H9 (cell line): Measurements from ENCODE around the gene TMEM235. TPM values are rescaled to one million over a fixed set of nuclear protein-coding genes. Genes with fewer than 3 reads are reported as not detected.
A peak's percentile ranks its signal among the peaks of the same experiment; 100 is the strongest.

ENCODE experiments used
- DNase-seq: peaks from one replicate; pipeline ENCODE4 v3.0.0-alpha.2; 2017
- H2AFZ ChIP-seq: one replicate; pipeline ENCODE4 v1.6.1; 2013; ENCODE audit warnings: mild to moderate bottlenecking, low read length, control low read depth, moderate library complexity
- H2AK5ac ChIP-seq: 2 replicates; pipeline ENCODE4 v1.6.1; 2013; ENCODE audit warnings: low read length, control low read depth, mixed read lengths; ENCODE audit not compliant: insufficient read length
- H2BK120ac ChIP-seq: one replicate; pipeline ENCODE4 v1.6.1; 2013; ENCODE audit warnings: low read depth, mild to moderate bottlenecking, low read length, control low read depth, inconsistent platforms; ENCODE audit not compliant: poor library complexity, severe bottlenecking
- H2BK12ac ChIP-seq: 2 replicates; pipeline ENCODE4 v1.6.1; 2013; ENCODE audit warnings: low read length, control low read depth, mixed read lengths, low read depth; ENCODE audit not compliant: insufficient read length
- H2BK15ac ChIP-seq: 2 replicates; pipeline ENCODE4 v1.6.1; 2013; ENCODE audit warnings: low read depth, low read length, control low read depth
- H2BK20ac ChIP-seq: one replicate; pipeline ENCODE4 v1.6.1; 2013; ENCODE audit warnings: low read depth, mild to moderate bottlenecking, low read length, control low read depth, inconsistent platforms; ENCODE audit not compliant: poor library complexity, severe bottlenecking
- H2BK5ac ChIP-seq: 2 replicates; pipeline ENCODE4 v1.6.1; 2013; ENCODE audit warnings: low read length, control low read depth, mixed read lengths; ENCODE audit not compliant: insufficient read length
- H3K14ac ChIP-seq: 2 replicates; pipeline ENCODE4 v1.6.1; 2013; ENCODE audit warnings: low read length, control low read depth; ENCODE audit not compliant: insufficient read depth
- H3K18ac ChIP-seq: 2 replicates; pipeline ENCODE4 v1.6.1; 2013; ENCODE audit warnings: low read depth, mild to moderate bottlenecking, mixed read lengths, low read length, control low read depth; ENCODE audit not compliant: insufficient read length
- H3K23ac ChIP-seq: 2 replicates; pipeline ENCODE4 v1.6.1; 2013; ENCODE audit warnings: low read length, control low read depth, mixed read lengths, low read depth; ENCODE audit not compliant: insufficient read length
- H3K23me2 ChIP-seq: 2 replicates; pipeline ENCODE4 v1.6.1; 2013; ENCODE audit warnings: low read depth, mild to moderate bottlenecking, mixed read lengths, low read length, control low read depth; ENCODE audit not compliant: insufficient read length, poor library complexity, severe bottlenecking
- H3K27ac ChIP-seq: 2 replicates; pipeline ENCODE4 v1.5.1; 2013; ENCODE audit warnings: low read length, control low read depth, mixed read lengths, low read depth; ENCODE audit not compliant: insufficient read length
- H3K27me3 ChIP-seq: 2 replicates; pipeline ENCODE4 v1.6.1; 2013; ENCODE audit warnings: low read length, control low read depth, inconsistent platforms; ENCODE audit not compliant: insufficient read depth
- H3K4ac ChIP-seq: 2 replicates; pipeline ENCODE4 v1.6.1; 2013; ENCODE audit warnings: low read depth, mild to moderate bottlenecking, control low read depth, inconsistent platforms, low read length, moderate library complexity
- H3K4me1 ChIP-seq: 2 replicates; pipeline ENCODE4 v1.6.1; 2013; ENCODE audit warnings: low read length, control low read depth, inconsistent platforms; ENCODE audit not compliant: insufficient read depth
- H3K4me2 ChIP-seq: 2 replicates; pipeline ENCODE4 v1.6.1; 2013; ENCODE audit warnings: low read length, control low read depth, mixed read lengths; ENCODE audit not compliant: insufficient read length, insufficient read depth
- H3K56ac ChIP-seq: 2 replicates; pipeline ENCODE4 v1.6.1; 2013; ENCODE audit warnings: low read depth, mild to moderate bottlenecking, mixed read lengths, low read length, control low read depth; ENCODE audit not compliant: insufficient read length
- H3K79me1 ChIP-seq: 2 replicates; pipeline ENCODE4 v1.6.1; 2013; ENCODE audit warnings: low read depth, mild to moderate bottlenecking, moderate library complexity, low read length, control low read depth, inconsistent platforms; ENCODE audit not compliant: insufficient read depth, poor library complexity, severe bottlenecking
- H3K79me2 ChIP-seq: 2 replicates; pipeline ENCODE4 v1.6.1; 2013; ENCODE audit warnings: low read length, control low read depth, inconsistent platforms; ENCODE audit not compliant: insufficient read depth
- H3K9ac ChIP-seq: 2 replicates; pipeline ENCODE4 v1.6.1; 2013; ENCODE audit warnings: low read length, control low read depth, mixed read lengths; ENCODE audit not compliant: insufficient read length; ENCODE audit errors: extremely low read depth
- H3K9me3 ChIP-seq: one replicate; pipeline ENCODE4 v1.6.1; 2013; ENCODE audit warnings: low read depth, low read length, inconsistent platforms; ENCODE audit not compliant: control insufficient read depth
- H3T11ph ChIP-seq: one replicate; pipeline ENCODE4 v1.6.1; 2013; ENCODE audit warnings: mild to moderate bottlenecking, low read length, control low read depth, inconsistent platforms
- H4K20me1 ChIP-seq: one replicate; pipeline ENCODE4 v1.6.1; 2013; ENCODE audit not compliant: control insufficient read depth, insufficient read length, insufficient read depth
- H4K5ac ChIP-seq: 2 replicates; pipeline ENCODE4 v1.6.1; 2013; ENCODE audit warnings: low read depth, mild to moderate bottlenecking, mixed read lengths, low read length, control low read depth; ENCODE audit not compliant: insufficient read length
- H4K8ac ChIP-seq: replicated peaks from 2 replicates; pipeline ENCODE4 v1.6.1; 2013; ENCODE audit warnings: low read length, control low read depth, mixed read lengths, low read depth; ENCODE audit not compliant: insufficient read length
- H4K91ac ChIP-seq: 2 replicates; pipeline ENCODE4 v1.6.1; 2013; ENCODE audit warnings: low read depth, mild to moderate bottlenecking, moderate library complexity, mixed read lengths, low read length, control low read depth; ENCODE audit not compliant: insufficient read length
- H3K27ac Mint-ChIP-seq, 3 experiments: 2 replicates in 2 of 3; 3 replicates in 1 of 3; pipeline ENCODE4 v1.8.0; 2020 to 2021; ENCODE audit warnings: mixed read lengths in 3 of 3, mild to moderate bottlenecking in 1 of 3, moderate library complexity in 1 of 3
- H3K27me3 Mint-ChIP-seq: 2 replicates; pipeline ENCODE4 v1.8.0; 2021; ENCODE audit warnings: low read depth, mild to moderate bottlenecking, moderate library complexity, mixed read lengths
- H3K36me3 Mint-ChIP-seq, 3 experiments: 2 replicates in 2 of 3; 3 replicates in 1 of 3; pipeline ENCODE4 v1.8.0; 2020 to 2021; ENCODE audit warnings: low read depth in 3 of 3, mixed read lengths in 3 of 3; ENCODE audit not compliant: insufficient read depth in 1 of 3
- H3K4me1 Mint-ChIP-seq, 2 experiments: 2 replicates each; pipeline ENCODE4 v1.8.0; 2020; ENCODE audit warnings: mixed read lengths in 2 of 2
- H3K4me3 Mint-ChIP-seq, 2 experiments: 2 replicates in 1 of 2; 3 replicates in 1 of 2; pipeline ENCODE4 v1.8.0; 2020 to 2021; ENCODE audit warnings: mild to moderate bottlenecking in 2 of 2, mixed read lengths in 2 of 2, moderate library complexity in 1 of 2
- H3K9me3 Mint-ChIP-seq, 2 experiments: 2 replicates in 1 of 2; 3 replicates in 1 of 2; pipeline ENCODE4 v1.8.0; 2020; ENCODE audit warnings: mild to moderate bottlenecking in 2 of 2, mixed read lengths in 2 of 2, moderate library complexity in 1 of 2
- WGBS: extraction: QIAGEN DNeasy Blood & Tissue Kit; methylation state at CpG from one replicate; pipeline ENCODE4 v1.1.7; 2013; ENCODE audit warnings: missing lambda C conversion rate, low lambda C conversion rate, mixed read lengths; ENCODE audit not compliant: insufficient read length; ENCODE audit errors: extremely low coverage; 5-methylcytosine and 5-hydroxymethylcytosine counted together
- total RNA-seq: library from RNA; stranded (reverse); gene quantifications from 2 replicates; pipeline ENCODE4 v1.2.1, GENCODE V29; 2021
- TF ChIP-seq, protein P1 (sequence below): fragments of 200-600 bp; sonication (generic); conservative IDR thresholded peaks from 3 replicates; pipeline ENCODE4 v1.8.0; 2021; ENCODE audit warnings: antibody characterized with exemption, mild to moderate bottlenecking

The TMEM235 gene
- total RNA-seq, 1 experiment from 2014 or later = 0.28 TPM

DNA sequence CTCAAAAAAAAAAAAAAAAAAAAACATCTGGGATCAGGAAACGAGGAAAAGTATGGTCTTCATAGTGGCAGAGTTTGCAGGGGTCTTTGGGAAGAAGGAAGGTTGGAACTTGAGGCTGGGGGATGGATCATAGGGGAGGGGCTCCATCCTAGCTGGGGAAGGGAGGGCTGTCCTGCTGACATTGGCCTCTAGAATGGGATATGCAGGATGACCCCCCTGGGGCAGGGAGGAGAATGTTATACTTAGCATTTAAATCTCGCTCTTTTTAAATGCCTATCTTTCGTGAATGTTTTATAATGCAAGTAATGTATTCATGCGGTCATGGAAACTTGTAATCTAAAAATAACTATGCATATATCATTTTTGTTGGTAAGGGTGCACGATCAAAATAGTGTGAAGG lies 33.2 kb downstream of the TMEM235 start:
- no peak overlapping the region for H3K27ac Mint-ChIP-seq
- peak overlapping the region in 1 of 2 experiments; percentile 54; a peak in 2 of 5 replicates for H3K4me3 Mint-ChIP-seq

More for the DNA sequence above, 33.2 kb downstream of the TMEM235 start:
- Histone ChIP-seq H3K27me3 (no peaks in the 10 kb centered on the region; the same call in 1 of the 2 replicates), H4K20me1 (no peaks in the 10 kb centered on the region), H4K91ac (no peak overlapping the region), H3K4me1 (peaks cover 2% of the 10 kb centered on the region; the same call in 1 of the 2 replicates), H3K23ac (no peak overlapping the region), H3K27ac (no peak overlapping the region), H2BK120ac (no peak overlapping the region), H3K4ac (no peak overlapping the region), H4K8ac (no peak overlapping the region), H3K4me2 (no peak overlapping the region), H4K5ac (no peak overlapping the region), H3K14ac (no peak overlapping the region), H3T11ph (no peak overlapping the region), H2BK20ac (no peak overlapping the region), H3K79me2 (no peaks in the 10 kb centered on the region), H2AFZ (no peak overlapping the region), H2BK15ac (no peak overlapping the region), H3K9ac (no peak overlapping the region), H3K79me1 (no peaks in the 10 kb centered on the region), H3K23me2 (peaks cover 4% of the 10 kb centered on the region), H2BK5ac (no peak overlapping the region), H3K18ac (no peak overlapping the region), H3K9me3 (no peaks in the 10 kb centered on the region), H2AK5ac (no peak overlapping the region), H3K56ac (no peak overlapping the region), H2BK12ac (no peak overlapping the region)
- Mint-ChIP-seq H3K9me3 (no peaks in the 10 kb centered on the region), H3K4me1 (peaks cover 29 to 39% of the 10 kb centered on the region in 2 experiments), H3K36me3 (no peaks in the 10 kb centered on the region), H3K27me3 (peaks cover 4% of the 10 kb centered on the region)
- DNase-seq = no peak
- no CpG with 5 or more reads among the region's 5 CpGs for WGBS
- TF ChIP-seq, protein P1, sequence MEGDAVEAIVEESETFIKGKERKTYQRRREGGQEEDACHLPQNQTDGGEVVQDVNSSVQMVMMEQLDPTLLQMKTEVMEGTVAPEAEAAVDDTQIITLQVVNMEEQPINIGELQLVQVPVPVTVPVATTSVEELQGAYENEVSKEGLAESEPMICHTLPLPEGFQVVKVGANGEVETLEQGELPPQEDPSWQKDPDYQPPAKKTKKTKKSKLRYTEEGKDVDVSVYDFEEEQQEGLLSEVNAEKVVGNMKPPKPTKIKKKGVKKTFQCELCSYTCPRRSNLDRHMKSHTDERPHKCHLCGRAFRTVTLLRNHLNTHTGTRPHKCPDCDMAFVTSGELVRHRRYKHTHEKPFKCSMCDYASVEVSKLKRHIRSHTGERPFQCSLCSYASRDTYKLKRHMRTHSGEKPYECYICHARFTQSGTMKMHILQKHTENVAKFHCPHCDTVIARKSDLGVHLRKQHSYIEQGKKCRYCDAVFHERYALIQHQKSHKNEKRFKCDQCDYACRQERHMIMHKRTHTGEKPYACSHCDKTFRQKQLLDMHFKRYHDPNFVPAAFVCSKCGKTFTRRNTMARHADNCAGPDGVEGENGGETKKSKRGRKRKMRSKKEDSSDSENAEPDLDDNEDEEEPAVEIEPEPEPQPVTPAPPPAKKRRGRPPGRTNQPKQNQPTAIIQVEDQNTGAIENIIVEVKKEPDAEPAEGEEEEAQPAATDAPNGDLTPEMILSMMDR = no peak
